Karpas-422 (cell line): ENCODE results near the gene ADCY5. TPM values are rescaled to one million over a fixed set of nuclear protein-coding genes. Genes with fewer than 3 reads are reported as not detected.

Experiments used
- DNase-seq: peaks from one replicate; pipeline ENCODE4 v3.0.0-alpha.2; 2015
- H2AFZ ChIP-seq: fragments of 200-600 bp; sonication (generic); 2 replicates; pipeline ENCODE4 v1.6.1; 2014; ENCODE audit warnings: antibody characterized with exemption, low read length, mixed read lengths
- H3K27ac ChIP-seq: fragments of 200-600 bp; sonication (generic); 2 replicates; pipeline ENCODE4 v1.5.1; 2014; ENCODE audit warnings: mild to moderate bottlenecking, low read length, moderate library complexity
- H3K27me3 ChIP-seq: fragments of 200-600 bp; sonication (generic); 2 replicates; pipeline ENCODE4 v1.6.1; 2014; ENCODE audit warnings: low read length, mixed read lengths
- H3K36me3 ChIP-seq: fragments of 200-600 bp; sonication (generic); 2 replicates; pipeline ENCODE4 v1.6.1; 2014; ENCODE audit warnings: low read length, mixed read lengths; ENCODE audit not compliant: insufficient read depth
- H3K4me1 ChIP-seq: fragments of 200-600 bp; sonication (generic); 2 replicates; pipeline ENCODE4 v1.6.1; 2014; ENCODE audit warnings: mild to moderate bottlenecking, low read length, mixed read lengths
- H3K4me2 ChIP-seq: fragments of 200-600 bp; sonication (generic); 2 replicates; pipeline ENCODE4 v1.6.1; 2014; ENCODE audit warnings: low read length, low read depth, mild to moderate bottlenecking; ENCODE audit not compliant: poor library complexity, severe bottlenecking
- H3K4me3 ChIP-seq: fragments of 200-600 bp; sonication (generic); 2 replicates; pipeline ENCODE4 v1.5.1; 2014; ENCODE audit warnings: mild to moderate bottlenecking, antibody characterized with exemption, low read length, mixed read lengths
- H3K79me2 ChIP-seq: fragments of 200-600 bp; sonication (generic); 2 replicates; pipeline ENCODE4 v1.6.1; 2014; ENCODE audit warnings: mild to moderate bottlenecking, low read length, mixed read lengths
- H3K9ac ChIP-seq: fragments of 200-600 bp; sonication (generic); 2 replicates; pipeline ENCODE4 v1.6.0; 2014; ENCODE audit warnings: low read length
- H3K9me2 ChIP-seq: fragments of 200-600 bp; sonication (generic), shearing (Covaris generic); replicated peaks from 2 replicates; pipeline ENCODE4 v1.6.0; 2014; ENCODE audit warnings: mild to moderate bottlenecking, low read length, moderate library complexity; ENCODE audit not compliant: insufficient read depth
- H3K9me3 ChIP-seq: fragments of 300-700, 200-600 bp; sonication (generic); 2 replicates; pipeline ENCODE4 v1.6.1; 2014; ENCODE audit warnings: low read length, mixed read lengths
- H4K20me1 ChIP-seq: fragments of 200-600 bp; sonication (generic); 2 replicates; pipeline ENCODE4 v1.6.1; 2014; ENCODE audit warnings: mild to moderate bottlenecking, antibody characterized with exemption, low read length, low read depth; ENCODE audit not compliant: insufficient read depth
- total RNA-seq: library from RNA; depleted of rRNA; stranded (reverse); fragments of >200 nt; shearing (Covaris generic); gene quantifications from 2 replicates; pipeline ENCODE4 v1.2.3, GENCODE V29; 2014; ENCODE audit warnings: low replicate concordance

The ADCY5 gene
- total RNA-seq, 1 experiment from 2014 or later = not detected

DNA sequence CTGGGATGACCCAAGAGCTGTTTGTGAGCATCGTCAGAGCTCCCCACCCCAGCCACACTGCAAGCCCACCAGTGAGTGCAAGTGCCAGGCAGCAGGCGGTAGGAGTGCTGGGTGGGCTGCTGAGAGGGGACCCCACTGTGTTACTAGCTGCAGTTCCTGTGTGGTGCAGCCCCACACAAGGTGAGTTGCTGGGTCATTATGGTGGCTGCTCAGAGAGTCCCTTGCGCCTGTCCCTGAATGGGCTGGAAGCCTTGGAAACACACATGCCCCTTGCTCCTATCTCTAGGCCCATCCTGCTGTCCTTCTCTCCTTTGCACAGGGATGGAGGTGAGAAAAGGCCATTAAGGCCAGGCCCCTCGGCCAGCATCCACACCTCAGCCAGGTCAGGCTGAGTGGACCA lies 163.4 kb downstream of the ADCY5 start:
- Histone ChIP-seq H3K27me3 (no peaks in the 10 kb centered on the region), H4K20me1 (no peaks in the 10 kb centered on the region), H3K9me2 (no peaks in the 10 kb centered on the region)

DNA sequence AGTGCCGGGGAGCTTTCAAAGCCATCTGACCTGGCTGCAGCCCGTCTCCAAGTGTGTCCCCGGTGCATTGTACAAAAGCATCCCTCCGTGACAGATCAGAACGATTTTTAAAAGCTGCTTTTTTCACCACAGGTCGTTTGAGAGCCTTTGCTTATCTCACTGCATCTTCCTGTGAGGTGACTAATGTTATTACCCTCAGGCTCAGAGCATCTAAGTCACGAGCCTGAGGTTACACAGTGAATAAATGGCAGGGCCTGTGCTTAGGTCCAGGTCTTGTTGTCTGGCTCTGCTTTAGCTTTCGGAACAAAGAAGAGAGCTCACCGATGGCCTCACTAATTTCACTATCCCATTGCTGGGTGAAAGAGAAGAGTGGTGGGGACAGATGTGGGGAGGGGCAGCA lies 163.8 kb downstream of the ADCY5 start:
- no peaks in the 10 kb centered on the region for H3K36me3 ChIP-seq
- no peaks in the 10 kb centered on the region for H3K79me2 ChIP-seq
- no peak overlapping the region for H3K4me3 ChIP-seq
- H3K9ac ChIP-seq = no peak overlapping the region
- no peaks in the 10 kb centered on the region for H3K27me3 ChIP-seq
- H3K9me2 ChIP-seq = no peaks in the 10 kb centered on the region
- no peak overlapping the region for H3K27ac ChIP-seq
- H3K4me1 ChIP-seq = no peaks in the 10 kb centered on the region
- no peaks in the 10 kb centered on the region for H3K9me3 ChIP-seq
- H4K20me1 ChIP-seq = no peaks in the 10 kb centered on the region
- no peak overlapping the region for H3K4me2 ChIP-seq
- H2AFZ ChIP-seq = no peak overlapping the region
- DNase-seq = no peak

More for the DNA sequence above, 163.4 kb downstream of the ADCY5 start:
- Histone ChIP-seq H2AFZ (no peak overlapping the region), H3K9me3 (no peaks in the 10 kb centered on the region), H3K36me3 (no peaks in the 10 kb centered on the region), H3K27ac (no peak overlapping the region), H3K4me2 (no peak overlapping the region), H3K4me3 (no peak overlapping the region), H3K4me1 (no peaks in the 10 kb centered on the region), H3K9ac (no peak overlapping the region), H3K79me2 (no peaks in the 10 kb centered on the region)
- DNase-seq = no peak

DNA sequence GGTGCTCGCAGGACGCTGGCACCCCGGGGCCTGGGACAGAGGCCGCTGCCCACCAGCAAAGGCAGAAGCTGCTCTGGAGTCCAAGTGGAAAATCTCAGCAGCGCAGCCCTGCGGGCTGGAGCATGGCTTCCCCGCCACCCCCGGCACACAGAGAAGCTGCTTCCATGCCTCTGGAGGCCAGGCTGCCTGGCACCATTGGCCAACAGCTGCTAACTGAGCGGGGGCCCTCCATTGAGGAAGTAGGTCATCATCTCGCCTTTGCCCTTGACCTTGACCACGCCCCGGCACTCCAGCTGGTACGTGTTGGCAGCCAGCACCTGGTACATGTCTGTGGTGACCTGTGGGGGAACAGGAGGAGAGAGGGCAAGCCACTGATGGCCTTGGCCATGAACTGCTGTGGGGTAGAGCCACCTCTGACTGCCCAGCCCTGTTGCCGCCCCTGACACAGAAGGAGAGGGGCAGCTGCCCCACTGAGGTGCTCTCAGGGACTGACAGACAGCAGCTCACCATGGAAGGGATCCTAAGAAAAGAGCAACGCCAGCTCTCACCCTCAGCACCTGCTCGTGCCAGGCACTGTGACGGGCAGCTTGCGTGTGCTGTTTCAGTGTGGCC lies 164.4 kb downstream of the ADCY5 start:
- Histone ChIP-seq H3K79me2 (no peaks in the 10 kb centered on the region), H3K27me3 (no peaks in the 10 kb centered on the region), H3K4me3 (no peak overlapping the region), H3K36me3 (no peaks in the 10 kb centered on the region), H3K9ac (no peak overlapping the region), H3K4me2 (no peak overlapping the region), H4K20me1 (no peaks in the 10 kb centered on the region), H2AFZ (no peak overlapping the region), H3K9me3 (no peaks in the 10 kb centered on the region), H3K27ac (no peak overlapping the region), H3K9me2 (no peaks in the 10 kb centered on the region), H3K4me1 (no peaks in the 10 kb centered on the region)
- DNase-seq = no peak

DNA sequence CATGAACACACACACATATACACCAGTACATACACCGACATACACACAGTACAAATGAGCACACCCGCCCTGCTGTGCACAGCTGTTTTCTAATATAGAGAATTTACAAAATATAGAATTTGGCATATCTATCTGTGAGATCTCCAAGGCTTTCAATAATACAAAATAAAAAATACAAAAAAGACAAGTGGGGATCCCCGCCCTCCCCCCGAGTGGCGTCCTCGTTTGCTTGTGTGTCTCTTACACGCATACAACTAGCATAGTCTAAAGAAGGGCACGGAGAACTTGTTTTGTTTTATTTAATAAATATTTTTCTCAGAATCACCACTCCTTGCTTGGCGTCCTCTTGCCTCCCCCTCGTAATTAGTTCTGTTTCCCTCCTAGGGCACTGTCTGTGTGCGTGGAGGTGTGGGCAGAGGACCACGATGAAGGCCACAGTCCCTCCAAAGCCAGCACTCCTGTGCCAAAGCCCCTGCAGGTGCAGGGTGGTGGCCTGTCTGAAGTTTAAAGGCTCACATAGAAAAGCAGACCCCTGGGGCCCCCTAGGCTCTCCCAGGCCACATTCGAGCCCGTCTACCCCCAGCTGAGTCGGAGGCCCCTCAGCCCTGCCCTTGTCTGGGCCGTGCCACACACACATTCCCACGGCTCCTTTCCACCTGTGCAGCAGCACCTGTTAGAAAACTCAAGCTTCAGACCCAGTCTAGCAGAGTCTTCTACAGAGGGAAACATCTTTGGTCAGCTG lies 165.1 kb downstream of the ADCY5 start:
- no peak overlapping the region for H3K27ac ChIP-seq
- no peak overlapping the region for H3K9ac ChIP-seq
- no peak overlapping the region for H3K4me2 ChIP-seq
- no peak overlapping the region for H2AFZ ChIP-seq
- H3K4me3 ChIP-seq = no peak overlapping the region
- no peaks in the 10 kb centered on the region for H3K36me3 ChIP-seq
- no peaks in the 10 kb centered on the region for H4K20me1 ChIP-seq
- H3K4me1 ChIP-seq = no peaks in the 10 kb centered on the region
- no peaks in the 10 kb centered on the region for H3K79me2 ChIP-seq
- no peaks in the 10 kb centered on the region for H3K9me3 ChIP-seq
- DNase-seq = no peak
- no peaks in the 10 kb centered on the region for H3K9me2 ChIP-seq
- H3K27me3 ChIP-seq = no peaks in the 10 kb centered on the region

DNA sequence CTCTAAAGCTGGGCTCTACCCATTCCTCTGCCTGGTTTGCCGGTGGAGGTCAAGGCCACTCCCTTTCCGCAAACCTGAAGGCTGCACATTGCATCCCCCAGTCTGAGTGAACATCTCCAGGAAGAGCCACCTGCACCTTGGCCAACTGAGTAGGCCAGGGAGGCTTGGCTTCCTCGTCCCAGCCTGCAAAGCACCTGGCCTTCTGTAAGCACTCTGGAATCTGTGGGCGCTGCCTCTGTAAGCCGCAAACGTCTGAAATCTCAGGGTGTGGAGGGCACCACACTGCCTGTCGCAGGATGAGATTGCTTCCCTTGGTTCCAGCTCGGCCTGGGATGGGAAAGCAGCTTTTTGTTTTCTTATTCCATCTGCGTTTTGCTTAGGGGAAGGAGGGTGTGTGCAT lies 165.8 kb downstream of the ADCY5 start:
- Histone ChIP-seq H2AFZ (no peak overlapping the region), H3K36me3 (no peaks in the 10 kb centered on the region), H3K4me3 (no peak overlapping the region), H3K27ac (no peak overlapping the region), H3K4me2 (no peak overlapping the region), H3K9ac (no peak overlapping the region), H3K9me2 (no peaks in the 10 kb centered on the region), H3K9me3 (no peaks in the 10 kb centered on the region), H3K4me1 (no peaks in the 10 kb centered on the region), H4K20me1 (no peaks in the 10 kb centered on the region), H3K79me2 (no peaks in the 10 kb centered on the region), H3K27me3 (no peaks in the 10 kb centered on the region)
- no peak for DNase-seq

DNA sequence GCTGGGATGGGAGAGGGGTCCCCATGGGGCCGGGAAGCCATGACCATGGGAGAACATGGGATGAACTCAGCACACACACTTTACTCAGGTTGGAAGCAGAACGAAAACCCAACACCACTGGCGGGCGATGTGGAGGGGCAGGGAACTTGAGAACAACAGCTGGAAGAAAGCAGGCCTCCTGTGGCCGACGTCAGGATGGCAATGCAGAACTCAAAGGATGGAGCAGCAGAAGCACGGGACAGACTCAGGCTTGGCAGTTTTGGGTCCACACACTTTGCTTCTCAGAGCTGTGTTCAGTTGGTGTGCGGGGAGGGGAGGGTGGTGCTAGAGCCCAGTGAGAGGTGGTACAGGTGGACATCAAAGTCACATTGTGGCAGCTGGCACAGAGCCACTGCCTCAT lies 166.4 kb downstream of the ADCY5 start:
- no peak overlapping the region for H3K9ac ChIP-seq
- no peak overlapping the region for H3K4me3 ChIP-seq
- no peak overlapping the region for H3K27ac ChIP-seq
- no peak for DNase-seq
- H3K9me3 ChIP-seq = no peaks in the 10 kb centered on the region
- no peaks in the 10 kb centered on the region for H3K79me2 ChIP-seq
- no peak overlapping the region for H3K4me2 ChIP-seq
- H3K27me3 ChIP-seq = no peaks in the 10 kb centered on the region
- no peak overlapping the region for H2AFZ ChIP-seq
- no peaks in the 10 kb centered on the region for H3K36me3 ChIP-seq
- 0 out of 2 replicates have a peak, but pooled peaks cover 3% of the 10 kb centered on the region for H4K20me1 ChIP-seq
- no peaks in the 10 kb centered on the region for H3K4me1 ChIP-seq
- H3K9me2 ChIP-seq = no peaks in the 10 kb centered on the region

DNA sequence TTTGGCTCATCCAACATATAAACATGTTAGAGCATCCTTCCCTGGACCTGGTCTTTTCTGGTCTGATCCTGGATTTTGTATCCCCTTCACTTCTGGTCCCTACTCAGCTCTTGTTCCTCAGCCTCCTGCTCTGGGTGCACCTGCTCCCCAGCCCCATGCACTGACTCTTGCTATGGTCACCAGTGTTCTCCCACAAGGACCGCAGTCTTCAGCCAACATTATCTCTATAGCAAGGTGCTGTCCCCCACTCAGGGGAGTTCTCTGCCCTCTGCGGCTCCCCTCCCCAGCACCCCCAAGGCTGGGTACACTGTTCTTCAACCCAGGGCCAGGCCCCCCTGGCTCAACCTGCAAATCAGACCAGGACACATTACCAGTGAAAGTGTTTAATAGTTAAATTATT lies 167.0 kb downstream of the ADCY5 start:
- Histone ChIP-seq H3K9me3 (no peaks in the 10 kb centered on the region), H3K4me1 (no peaks in the 10 kb centered on the region), H4K20me1 (peaks cover 8% of the 10 kb centered on the region), H3K9ac (no peak overlapping the region), H3K4me3 (no peak overlapping the region), H2AFZ (no peak overlapping the region), H3K36me3 (no peaks in the 10 kb centered on the region), H3K79me2 (no peaks in the 10 kb centered on the region), H3K27me3 (no peaks in the 10 kb centered on the region), H3K9me2 (no peaks in the 10 kb centered on the region), H3K27ac (no peak overlapping the region), H3K4me2 (no peak overlapping the region)
- DNase-seq = no peak

DNA sequence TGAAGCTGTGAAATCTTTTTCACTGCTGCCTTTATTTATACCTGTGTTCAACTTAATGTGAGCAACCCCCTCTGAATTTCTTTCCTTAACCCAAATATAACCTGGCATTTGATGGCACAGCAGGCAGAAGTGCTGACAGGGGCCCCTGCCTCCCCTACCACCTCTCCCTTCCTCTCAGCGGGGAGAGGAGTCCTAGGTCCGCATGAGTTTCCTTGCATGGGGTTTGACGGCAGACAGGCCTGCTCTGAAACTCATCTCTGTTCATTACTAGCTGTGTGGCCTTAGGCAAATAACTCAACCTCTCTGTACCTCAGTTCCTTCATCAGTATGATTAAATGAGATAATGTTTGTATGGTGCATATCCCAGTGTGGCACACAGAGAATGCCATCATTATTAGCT lies 167.5 kb downstream of the ADCY5 start:
- Histone ChIP-seq H3K4me2 (no peak overlapping the region), H2AFZ (no peak overlapping the region), H3K9me2 (no peaks in the 10 kb centered on the region), H3K9ac (no peak overlapping the region), H3K27ac (no peak overlapping the region), H3K9me3 (no peaks in the 10 kb centered on the region), H3K36me3 (no peaks in the 10 kb centered on the region), H3K79me2 (no peaks in the 10 kb centered on the region), H3K27me3 (no peaks in the 10 kb centered on the region), H4K20me1 (peaks cover 13% of the 10 kb centered on the region), H3K4me1 (no peaks in the 10 kb centered on the region), H3K4me3 (no peak overlapping the region)
- no peak for DNase-seq
